ENCODE data around the gene RNF41.

DNA sequence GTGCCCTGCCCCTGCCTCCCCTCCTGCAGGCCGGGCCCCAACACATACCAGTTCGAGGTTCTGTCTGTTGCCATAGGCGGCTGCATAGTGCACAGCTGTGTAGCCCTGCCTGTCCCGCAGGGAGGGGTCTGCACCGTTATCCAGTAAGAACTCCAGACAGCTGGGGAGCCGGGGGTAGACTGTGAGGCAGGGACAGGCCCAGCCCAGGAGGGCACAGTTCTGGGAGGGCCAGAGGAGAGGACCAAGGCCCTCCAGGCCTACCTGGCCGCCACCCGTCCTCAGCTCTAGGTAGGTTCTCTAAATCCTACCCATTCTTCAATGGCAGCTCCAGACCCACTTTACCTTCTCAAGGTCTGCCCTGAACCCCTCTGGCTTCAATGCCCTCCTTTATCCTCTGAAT is 27.0 kb upstream of the RNF41 start:
- TF ChIP-seq, protein P1, sequence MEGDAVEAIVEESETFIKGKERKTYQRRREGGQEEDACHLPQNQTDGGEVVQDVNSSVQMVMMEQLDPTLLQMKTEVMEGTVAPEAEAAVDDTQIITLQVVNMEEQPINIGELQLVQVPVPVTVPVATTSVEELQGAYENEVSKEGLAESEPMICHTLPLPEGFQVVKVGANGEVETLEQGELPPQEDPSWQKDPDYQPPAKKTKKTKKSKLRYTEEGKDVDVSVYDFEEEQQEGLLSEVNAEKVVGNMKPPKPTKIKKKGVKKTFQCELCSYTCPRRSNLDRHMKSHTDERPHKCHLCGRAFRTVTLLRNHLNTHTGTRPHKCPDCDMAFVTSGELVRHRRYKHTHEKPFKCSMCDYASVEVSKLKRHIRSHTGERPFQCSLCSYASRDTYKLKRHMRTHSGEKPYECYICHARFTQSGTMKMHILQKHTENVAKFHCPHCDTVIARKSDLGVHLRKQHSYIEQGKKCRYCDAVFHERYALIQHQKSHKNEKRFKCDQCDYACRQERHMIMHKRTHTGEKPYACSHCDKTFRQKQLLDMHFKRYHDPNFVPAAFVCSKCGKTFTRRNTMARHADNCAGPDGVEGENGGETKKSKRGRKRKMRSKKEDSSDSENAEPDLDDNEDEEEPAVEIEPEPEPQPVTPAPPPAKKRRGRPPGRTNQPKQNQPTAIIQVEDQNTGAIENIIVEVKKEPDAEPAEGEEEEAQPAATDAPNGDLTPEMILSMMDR (IDR thresholded peaks at IDR 0.05) = no peak
- TF ChIP-seq EP300 (IDR thresholded peaks at IDR 0.05) = no peak
- no peak for TF ChIP-seq POLR2AphosphoS5 (IDR thresholded peaks at IDR 0.05)
- TF ChIP-seq POLR2A (IDR thresholded peaks at IDR 0.05) = no peak

All from stomach (tissue), 4 donors.